ENCODE results near the gene FAM131C.
"Not testable (repeated sequence)": the region's sequence is repeated elsewhere in the genome, so short reads cannot be mapped to it uniquely, and the experiment has no call there.

FAM131C gene

GRCh38 chr1:16076865-16077238 lies 3.4 kb upstream of the FAM131C start:
- DNase-seq (ENCODE audit: low read depth in 2 of 2) = no peak

- DNase-seq (ENCODE audit: low read depth in 2 of 2) = peak; percentile 61 to 62
Observed at GRCh38 chr1:16076031-16076864, 2.8 kb upstream of the FAM131C start.

- DNase-seq (ENCODE audit: low read depth in 2 of 2) = no peak
Observed at GRCh38 chr1:16075337-16076030, 2.0 kb upstream of the FAM131C start.

GRCh38 chr1:16074217-16074616 lies 766 bp upstream of the FAM131C start:
- DNase-seq (ENCODE audit: low read depth in 2 of 2) = no peak

GRCh38 chr1:16072616-16073484 lies 601 bp downstream of the FAM131C start:
- DNase-seq (ENCODE audit: low read depth in 2 of 2) = no peak

- DNase-seq (ENCODE audit: low read depth in 2 of 2) = no peak
Observed at GRCh38 chr1:16072095-16072494, 1.4 kb downstream of the FAM131C start.

GRCh38 chr1:16071614-16072013 lies 1.8 kb downstream of the FAM131C start:
- no peak for DNase-seq (ENCODE audit: low read depth in 2 of 2)

- no peak for DNase-seq (ENCODE audit: low read depth in 2 of 2)
Observed at GRCh38 chr1:16070640-16071355, 2.7 kb downstream of the FAM131C start.

- DNase-seq (ENCODE audit: low read depth in 2 of 2) = no peak
Observed at GRCh38 chr1:16068356-16069270, 4.8 kb downstream of the FAM131C start.

GRCh38 chr1:16067933-16068332 lies 5.5 kb downstream of the FAM131C start:
- no peak for DNase-seq (ENCODE audit: low read depth in 2 of 2)

GRCh38 chr1:16067127-16067768 lies 6.2 kb downstream of the FAM131C start:
- no peak for DNase-seq (ENCODE audit: low read depth in 2 of 2)

- no peak for DNase-seq (ENCODE audit: low read depth in 2 of 2)
Observed at GRCh38 chr1:16066245-16066644, 7.2 kb downstream of the FAM131C start.

GRCh38 chr1:16065269-16065576 lies 8.2 kb downstream of the FAM131C start:
- DNase-seq (ENCODE audit: low read depth in 2 of 2) = no peak

GRCh38 chr1:16064536-16065268 lies 8.7 kb downstream of the FAM131C start:
- DNase-seq (ENCODE audit: low read depth in 2 of 2) = no peak

- no peak for DNase-seq (ENCODE audit: low read depth in 2 of 2)
Observed at GRCh38 chr1:16063921-16064320, 9.5 kb downstream of the FAM131C start.

GRCh38 chr1:16063226-16063829 lies 10.1 kb downstream of the FAM131C start:
- no peak for DNase-seq (ENCODE audit: low read depth in 2 of 2)

- DNase-seq (ENCODE audit: low read depth in 2 of 2) = not testable (repeated sequence)
Observed at GRCh38 chr1:16062687-16063075, 10.8 kb downstream of the FAM131C start.

- DNase-seq (ENCODE audit: low read depth in 2 of 2) = not testable (repeated sequence)
Observed at GRCh38 chr1:16061989-16062686, 11.3 kb downstream of the FAM131C start.
